Activated CD4-positive, alpha-beta T cell treated with anti-CD3 and anti-CD28 coated beads, Interleukin-2, amount 10 ng/mL, durations not matched to agents 7 days and 5 days (primary cell): ENCODE data around the gene ZNF813. TPM values are rescaled to one million over a fixed set of nuclear protein-coding genes. Genes with fewer than 3 reads are reported as not detected.
"Not testable (repeated sequence)": the region's sequence is repeated elsewhere in the genome, so short reads cannot be mapped to it uniquely, and the experiment has no call there.

Experiments
- CTCF ChIA-PET: fragments of 350-600 bp; sonication (Branson Sonifier 250); formaldehyde crosslinking; loops from one replicate; lab custom pipeline; 2021; ENCODE audit warnings: antibody characterized with exemption; lab: Charles Lee
- POLR2A ChIA-PET: fragments of 350-600 bp; sonication (Branson Sonifier 250); formaldehyde crosslinking; loops from one replicate; lab custom pipeline; 2021; ENCODE audit warnings: antibody characterized with exemption; lab: Charles Lee
- DNase-seq: peaks from one replicate; pipeline ENCODE4 v3.0.0-alpha.2; 2020
- H3K27ac Mint-ChIP-seq: one replicate; pipeline ENCODE4 v1.8.0; 2021; ENCODE audit warnings: mild to moderate bottlenecking, moderate library complexity, mixed read lengths
- H3K27me3 Mint-ChIP-seq: one replicate; pipeline ENCODE4 v1.8.0; 2021; ENCODE audit warnings: mixed read lengths
- H3K36me3 Mint-ChIP-seq: one replicate; pipeline ENCODE4 v1.8.0; 2021; ENCODE audit warnings: low read depth, mixed read lengths
- H3K4me1 Mint-ChIP-seq: one replicate; pipeline ENCODE4 v1.8.0; 2021; ENCODE audit warnings: mixed read lengths
- H3K4me3 Mint-ChIP-seq: one replicate; pipeline ENCODE4 v1.8.0; 2021; ENCODE audit warnings: mild to moderate bottlenecking, moderate library complexity, mixed read lengths
- H3K9me3 Mint-ChIP-seq: one replicate; pipeline ENCODE4 v1.8.0; 2021; ENCODE audit warnings: mixed read lengths
- total RNA-seq, 2 experiments: library from RNA; stranded (reverse); gene quantifications; one replicate each; pipeline ENCODE4 v1.2.3, GENCODE V29; 2021

Gene ZNF813
- 1 to 10 TPM; 4.6 to 6.8 TPM for total RNA-seq

GRCh38 chr19:53467485-53468262, at the start of gene ZNF813:
TSS of gene ZNF813 (plus strand) at chr19:53467733. CDS start at chr19:53483823, 16,090 bp downstream.
- Mint-ChIP-seq H3K27ac (peak within 1 kb of the TSS; percentile 92), H3K9me3 (peaks cover 36% of the 10 kb centered on the region), H3K4me1 (peaks cover 25% of the 10 kb centered on the region), H3K4me3 (peak within 1 kb of the TSS; percentile 85), H3K27me3 (no peaks in the 10 kb centered on the region), H3K36me3 (peaks cover 44% of the 10 kb centered on the region)
- POLR2A ChIA-PET: no interaction called here
- CTCF ChIA-PET: no interaction called here
- peak; percentile 95 for DNase-seq

- H3K27me3 Mint-ChIP-seq, H3K4me1 Mint-ChIP-seq, DNase-seq, POLR2A ChIA-PET, CTCF ChIA-PET, H3K4me3 Mint-ChIP-seq, H3K36me3 Mint-ChIP-seq, H3K27ac Mint-ChIP-seq: not testable (repeated sequence)
- H3K9me3 Mint-ChIP-seq: peaks cover 23% of the 10 kb centered on the region
These were observed 46.8 kb upstream of the ZNF813 start for GRCh38 chr19:53420520-53421315.

GRCh38 chr19:53422551-53422950, 45.0 kb upstream of the ZNF813 start:
- Mint-ChIP-seq H3K4me3 (no peak overlapping the region), H3K27ac (no peak overlapping the region), H3K9me3 (peaks cover 13% of the 10 kb centered on the region), H3K36me3 (peaks cover 2% of the 10 kb centered on the region), H3K27me3 (no peaks in the 10 kb centered on the region), H3K4me1 (peaks cover 3% of the 10 kb centered on the region)
- CTCF ChIA-PET: no interaction called here
- DNase-seq: no peak
- POLR2A ChIA-PET: no interaction called here

GRCh38 chr19:53423074-53423473, 44.5 kb upstream of the ZNF813 start:
- H3K27ac Mint-ChIP-seq, H3K27me3 Mint-ChIP-seq, H3K4me1 Mint-ChIP-seq, H3K36me3 Mint-ChIP-seq, POLR2A ChIA-PET, CTCF ChIA-PET, DNase-seq, H3K4me3 Mint-ChIP-seq: not testable (repeated sequence)
- peaks cover 11% of the 10 kb centered on the region for H3K9me3 Mint-ChIP-seq

GRCh38 chr19:53423680-53424079, 43.9 kb upstream of the ZNF813 start:
- H3K4me3 Mint-ChIP-seq, DNase-seq, H3K36me3 Mint-ChIP-seq, H3K4me1 Mint-ChIP-seq, POLR2A ChIA-PET, H3K27me3 Mint-ChIP-seq, H3K9me3 Mint-ChIP-seq, H3K27ac Mint-ChIP-seq: not testable (repeated sequence)
- CTCF ChIA-PET: interaction anchor here (0.8 kb wide), 1 partner anchor 243 kb away, joined by 4 read pairs; no protein-coding TSS in a partner anchor

GRCh38 chr19:53424968-53425597, 42.5 kb upstream of the ZNF813 start:
- ChIA-PET POLR2A (no interaction called here), CTCF (interaction anchor here (0.5 to 1.1 kb wide), 5 partner anchors 9 to 349 kb away, joined by 3 to 4 read pairs (median 3); no protein-coding TSS in a partner anchor)
- H3K4me1 Mint-ChIP-seq: peaks cover 3% of the 10 kb centered on the region
- no peak overlapping the region for H3K4me3 Mint-ChIP-seq
- H3K27ac Mint-ChIP-seq: no peak overlapping the region
- DNase-seq: peak; percentile 72
- H3K27me3 Mint-ChIP-seq: no peaks in the 10 kb centered on the region
- no peaks in the 10 kb centered on the region for H3K36me3 Mint-ChIP-seq
- H3K9me3 Mint-ChIP-seq: peaks cover 2% of the 10 kb centered on the region

GRCh38 chr19:53431399-53432087, 36.0 kb upstream of the ZNF813 start, which contains the start of gene ZNF761:
TSS of gene ZNF761 (plus strand) at chr19:53431984. CDS start at chr19:53447269, 15,285 bp downstream.
- Mint-ChIP-seq H3K4me3 (peak within 1 kb of the TSS; percentile 91), H3K9me3 (peaks cover 19% of the 10 kb centered on the region), H3K27me3 (no peaks in the 10 kb centered on the region), H3K4me1 (peaks cover 25% of the 10 kb centered on the region), H3K36me3 (peaks cover 37% of the 10 kb centered on the region), H3K27ac (peak within 1 kb of the TSS; percentile 91)
- ChIA-PET CTCF (interaction anchor here (0.6 kb wide), 1 partner anchor 359 kb away, joined by 3 read pairs; no protein-coding TSS in a partner anchor), POLR2A (no interaction called here)
- peak; percentile 96 for DNase-seq

- POLR2A ChIA-PET: no interaction called here
- peaks cover 19% of the 10 kb centered on the region for H3K9me3 Mint-ChIP-seq
- peak; percentile 17 for DNase-seq
- CTCF ChIA-PET: interaction anchor here (0.6 kb wide), 1 partner anchor 358 kb away, joined by 3 read pairs; no protein-coding TSS in a partner anchor
- peak overlapping the region; percentile 91 for H3K4me3 Mint-ChIP-seq
- H3K4me1 Mint-ChIP-seq: peaks cover 25% of the 10 kb centered on the region
- no peaks in the 10 kb centered on the region for H3K27me3 Mint-ChIP-seq
- peak overlapping the region; percentile 91 for H3K27ac Mint-ChIP-seq
- peaks cover 41% of the 10 kb centered on the region for H3K36me3 Mint-ChIP-seq
These were observed 35.4 kb upstream of the ZNF813 start for GRCh38 chr19:53432088-53432661.

GRCh38 chr19:53443809-53444208, 23.7 kb upstream of the ZNF813 start:
- peaks cover 90% of the 10 kb centered on the region for H3K36me3 Mint-ChIP-seq
- H3K4me1 Mint-ChIP-seq, DNase-seq, POLR2A ChIA-PET, H3K4me3 Mint-ChIP-seq, H3K27ac Mint-ChIP-seq, H3K27me3 Mint-ChIP-seq, CTCF ChIA-PET: not testable (repeated sequence)
- peaks cover 50% of the 10 kb centered on the region for H3K9me3 Mint-ChIP-seq

GRCh38 chr19:53447196-53447595, 20.3 kb upstream of the ZNF813 start:
- H3K27me3 Mint-ChIP-seq, H3K4me3 Mint-ChIP-seq, POLR2A ChIA-PET, H3K27ac Mint-ChIP-seq, CTCF ChIA-PET, DNase-seq, H3K4me1 Mint-ChIP-seq: not testable (repeated sequence)
- Mint-ChIP-seq H3K36me3 (peaks cover 89% of the 10 kb centered on the region), H3K9me3 (peaks cover 50% of the 10 kb centered on the region)

GRCh38 chr19:53455828-53456227, 11.7 kb upstream of the ZNF813 start:
- peaks cover 66% of the 10 kb centered on the region for H3K9me3 Mint-ChIP-seq
- POLR2A ChIA-PET: no interaction called here
- H3K4me3 Mint-ChIP-seq: no peak overlapping the region
- peaks cover 77% of the 10 kb centered on the region for H3K36me3 Mint-ChIP-seq
- H3K4me1 Mint-ChIP-seq: no peaks in the 10 kb centered on the region
- H3K27ac Mint-ChIP-seq: no peak overlapping the region
- H3K27me3 Mint-ChIP-seq: no peaks in the 10 kb centered on the region
- CTCF ChIA-PET: no interaction called here
- DNase-seq: no peak
